IPS-18a (cell line): ENCODE measurements around the gene KIF21A.

Experiments
- H3K27ac ChIP-seq: one replicate; pipeline ENCODE4 v1.5.1; 2013; ENCODE audit warnings: low read length
- H3K27me3 ChIP-seq: one replicate; pipeline ENCODE4 v1.6.1; 2013; ENCODE audit warnings: mild to moderate bottlenecking, low read length; ENCODE audit not compliant: control insufficient read depth, insufficient read depth
- H3K36me3 ChIP-seq: one replicate; pipeline ENCODE4 v1.6.1; 2013; ENCODE audit warnings: low read depth, low read length; ENCODE audit not compliant: control insufficient read depth
- H3K4me1 ChIP-seq: one replicate; pipeline ENCODE4 v1.6.1; 2013; ENCODE audit warnings: low read depth, low read length; ENCODE audit not compliant: control insufficient read depth
- H3K4me3 ChIP-seq: one replicate; pipeline ENCODE4 v1.5.1; 2013; ENCODE audit warnings: low read length
- H3K9ac ChIP-seq: one replicate; pipeline ENCODE4 v1.6.1; 2013; ENCODE audit warnings: mild to moderate bottlenecking, low read length, moderate library complexity
- H3K9me3 ChIP-seq: one replicate; pipeline ENCODE4 v1.6.1; 2013; ENCODE audit warnings: low read depth, low read length; ENCODE audit not compliant: control insufficient read depth

Gene KIF21A

GRCh38 chr12:39375206-39375808 lies 67.6 kb downstream of the KIF21A start:
- no peak overlapping the region for H3K4me3 ChIP-seq
- H3K27me3 ChIP-seq, result no peaks in the 10 kb centered on the region
- no peaks in the 10 kb centered on the region for H3K36me3 ChIP-seq
- H3K27ac ChIP-seq, result no peak overlapping the region
- H3K4me1 ChIP-seq, result peaks cover 17% of the 10 kb centered on the region
- H3K9ac ChIP-seq, result no peak overlapping the region
- no peaks in the 10 kb centered on the region for H3K9me3 ChIP-seq

- H3K27me3 ChIP-seq, result no peaks in the 10 kb centered on the region
- H3K4me1 ChIP-seq, result peaks cover 17% of the 10 kb centered on the region
- H3K27ac ChIP-seq, result no peak overlapping the region
- H3K36me3 ChIP-seq, result no peaks in the 10 kb centered on the region
- no peak overlapping the region for H3K4me3 ChIP-seq
- no peak overlapping the region for H3K9ac ChIP-seq
- H3K9me3 ChIP-seq, result no peaks in the 10 kb centered on the region
Measured at GRCh38 chr12:39372929-39373328, 70.0 kb downstream of the KIF21A start.

- H3K9ac ChIP-seq, result no peak overlapping the region
- no peaks in the 10 kb centered on the region for H3K9me3 ChIP-seq
- no peak overlapping the region for H3K4me3 ChIP-seq
- no peaks in the 10 kb centered on the region for H3K36me3 ChIP-seq
- H3K4me1 ChIP-seq, result peaks cover 17% of the 10 kb centered on the region
- H3K27me3 ChIP-seq, result no peaks in the 10 kb centered on the region
- peak overlapping the region; percentile 18 for H3K27ac ChIP-seq
Measured at GRCh38 chr12:39372204-39372925, 70.6 kb downstream of the KIF21A start.

- Histone ChIP-seq H3K4me1 (peaks cover 11% of the 10 kb centered on the region), H3K4me3 (no peak overlapping the region), H3K9me3 (no peaks in the 10 kb centered on the region), H3K36me3 (no peaks in the 10 kb centered on the region), H3K27me3 (no peaks in the 10 kb centered on the region), H3K27ac (no peak overlapping the region), H3K9ac (no peak overlapping the region)
Measured at GRCh38 chr12:39369756-39370155, 73.2 kb downstream of the KIF21A start.

- Histone ChIP-seq H3K9ac (no peak overlapping the region), H3K9me3 (no peaks in the 10 kb centered on the region), H3K27me3 (no peaks in the 10 kb centered on the region), H3K4me1 (peaks cover 10% of the 10 kb centered on the region), H3K36me3 (no peaks in the 10 kb centered on the region), H3K4me3 (no peak overlapping the region), H3K27ac (no peak overlapping the region)
Measured at GRCh38 chr12:39368891-39369290, 74.0 kb downstream of the KIF21A start.

- H3K27me3 ChIP-seq, result no peaks in the 10 kb centered on the region
- H3K4me3 ChIP-seq, result no peak overlapping the region
- peaks cover 2% of the 10 kb centered on the region for H3K4me1 ChIP-seq
- no peak overlapping the region for H3K9ac ChIP-seq
- no peaks in the 10 kb centered on the region for H3K36me3 ChIP-seq
- H3K9me3 ChIP-seq, result no peaks in the 10 kb centered on the region
- no peak overlapping the region for H3K27ac ChIP-seq
Measured at GRCh38 chr12:39368096-39368495, 74.8 kb downstream of the KIF21A start.

GRCh38 chr12:39367494-39367893 lies 75.4 kb downstream of the KIF21A start:
- Histone ChIP-seq H3K9me3 (no peaks in the 10 kb centered on the region), H3K36me3 (no peaks in the 10 kb centered on the region), H3K27ac (no peak overlapping the region), H3K4me3 (no peak overlapping the region), H3K27me3 (no peaks in the 10 kb centered on the region), H3K4me1 (no peaks in the 10 kb centered on the region), H3K9ac (no peak overlapping the region)

GRCh38 chr12:39365364-39366001 lies 77.4 kb downstream of the KIF21A start:
- Histone ChIP-seq H3K36me3 (peaks cover 5% of the 10 kb centered on the region), H3K9ac (no peak overlapping the region), H3K4me1 (no peaks in the 10 kb centered on the region), H3K9me3 (no peaks in the 10 kb centered on the region), H3K27ac (no peak overlapping the region), H3K27me3 (no peaks in the 10 kb centered on the region), H3K4me3 (no peak overlapping the region)

- H3K36me3 ChIP-seq, result peaks cover 5% of the 10 kb centered on the region
- no peak overlapping the region for H3K27ac ChIP-seq
- H3K4me1 ChIP-seq, result no peaks in the 10 kb centered on the region
- no peaks in the 10 kb centered on the region for H3K9me3 ChIP-seq
- H3K4me3 ChIP-seq, result no peak overlapping the region
- no peak overlapping the region for H3K9ac ChIP-seq
- no peaks in the 10 kb centered on the region for H3K27me3 ChIP-seq
Measured at GRCh38 chr12:39364196-39364595, 78.7 kb downstream of the KIF21A start.

- H3K4me1 ChIP-seq, result no peaks in the 10 kb centered on the region
- H3K9ac ChIP-seq, result no peak overlapping the region
- H3K27ac ChIP-seq, result no peak overlapping the region
- H3K9me3 ChIP-seq, result no peaks in the 10 kb centered on the region
- no peak overlapping the region for H3K4me3 ChIP-seq
- no peaks in the 10 kb centered on the region for H3K27me3 ChIP-seq
- peaks cover 9% of the 10 kb centered on the region for H3K36me3 ChIP-seq
Measured at GRCh38 chr12:39359645-39360044, 83.3 kb downstream of the KIF21A start.

- Histone ChIP-seq H3K36me3 (peaks cover 9% of the 10 kb centered on the region), H3K4me1 (no peaks in the 10 kb centered on the region), H3K9me3 (no peaks in the 10 kb centered on the region)
Measured at GRCh38 chr12:39357041-39357440, 85.9 kb downstream of the KIF21A start.

GRCh38 chr12:39355841-39356240 lies 87.1 kb downstream of the KIF21A start:
- H3K27ac ChIP-seq, result no peak overlapping the region
- no peak overlapping the region for H3K9ac ChIP-seq
- H3K9me3 ChIP-seq, result no peaks in the 10 kb centered on the region
- H3K4me3 ChIP-seq, result no peak overlapping the region
- H3K36me3 ChIP-seq, result peaks cover 10% of the 10 kb centered on the region
- no peaks in the 10 kb centered on the region for H3K27me3 ChIP-seq
- H3K4me1 ChIP-seq, result no peaks in the 10 kb centered on the region

More at GRCh38 chr12:39357041-39357440, 85.9 kb downstream of the KIF21A start:
- Histone ChIP-seq H3K9ac (no peak overlapping the region), H3K27ac (no peak overlapping the region), H3K27me3 (no peaks in the 10 kb centered on the region), H3K4me3 (no peak overlapping the region)
